ENCODE data around the gene MYZAP.

- peak in 2 of 3 donors; percentile 24 to 32 for TF ChIP-seq CTCF (IDR thresholded peaks at IDR 0.05)
- TF ChIP-seq POLR2A (IDR thresholded peaks at IDR 0.05), result no peak
Observed at GRCh38 chr15:57667171-57667849, 75.6 kb downstream of the MYZAP start.

All from ovary (tissue), 3 donors.